Epithelial cell of proximal tubule (primary cell): ENCODE results near the gene ECI1. TPM values are rescaled to one million over a fixed set of nuclear protein-coding genes. Genes with fewer than 3 reads are reported as not detected.

Experiments used
- DNase-seq: peaks from one replicate; pipeline ENCODE4 v3.0.0-alpha.2; 2011; ENCODE audit warnings: low read depth
- H3K4me3 ChIP-seq: 2 replicates; pipeline ENCODE4 v1.5.1; 2011; ENCODE audit warnings: low read depth, mild to moderate bottlenecking, low read length
- CTCF ChIP-seq: conservative IDR thresholded peaks from 2 replicates; pipeline ENCODE4 v1.5.1; 2012; ENCODE audit warnings: low read depth, mild to moderate bottlenecking, low read length
- total RNA-seq: library from RNA; depleted of rRNA; stranded (reverse); fragments of >200 nt; gene quantifications from 2 replicates; pipeline ENCODE4 v1.2.3, GENCODE V29; 2015

Gene ECI1
- total RNA-seq, 1 donor from 2014 or later: 94.6 TPM

GRCh38 chr16:2212362-2213324 is 38.7 kb downstream of the ECI1 start:
- H3K4me3 ChIP-seq: peak overlapping the region; percentile 69
- TF ChIP-seq CTCF: no peak
- no peak for DNase-seq

- peak overlapping the region; percentile 69 for H3K4me3 ChIP-seq
- no peak for DNase-seq
- no peak for TF ChIP-seq CTCF
These were observed 39.5 kb downstream of the ECI1 start for GRCh38 chr16:2211923-2212347.

- TF ChIP-seq CTCF: no peak
- no peak for DNase-seq
- no peak within 1 kb of the TSS for H3K4me3 ChIP-seq
These were observed 40.7 kb downstream of the ECI1 start, which contains the start of gene BRICD5 for GRCh38 chr16:2210386-2211365. BRICD5 (minus strand) TSS chr16:2210863; CDS start chr16:2210833, 30 bp downstream.

- no peak overlapping the region for H3K4me3 ChIP-seq
- no peak for TF ChIP-seq CTCF
- no peak for DNase-seq
These were observed 41.4 kb downstream of the ECI1 start for GRCh38 chr16:2210009-2210332.

GRCh38 chr16:2209258-2210008 is 42.0 kb downstream of the ECI1 start:
- no peak for DNase-seq
- H3K4me3 ChIP-seq: no peak overlapping the region
- no peak for TF ChIP-seq CTCF

- TF ChIP-seq CTCF: no peak
- no peak for DNase-seq
These were observed 42.6 kb downstream of the ECI1 start for GRCh38 chr16:2208772-2209171.

More at GRCh38 chr16:2208772-2209171, 42.6 kb downstream of the ECI1 start:
- H3K4me3 ChIP-seq: no peak overlapping the region
